HG03575 (cell line): ENCODE measurements around the gene ANKHD1.
"Not testable (repeated sequence)": the region's sequence is repeated elsewhere in the genome, so short reads cannot be mapped to it uniquely, and the experiment has no call there.

ENCODE experiments used
- ATAC-seq: cut with Tn5 transposase; IDR thresholded peaks from one replicate; pipeline ENCODE4 v1.9.1; 2021; ENCODE audit not compliant: unreplicated experiment, insufficient number of reproducible peaks, low FRiP score; ENCODE audit errors: extremely low read depth

Gene ANKHD1

DNA sequence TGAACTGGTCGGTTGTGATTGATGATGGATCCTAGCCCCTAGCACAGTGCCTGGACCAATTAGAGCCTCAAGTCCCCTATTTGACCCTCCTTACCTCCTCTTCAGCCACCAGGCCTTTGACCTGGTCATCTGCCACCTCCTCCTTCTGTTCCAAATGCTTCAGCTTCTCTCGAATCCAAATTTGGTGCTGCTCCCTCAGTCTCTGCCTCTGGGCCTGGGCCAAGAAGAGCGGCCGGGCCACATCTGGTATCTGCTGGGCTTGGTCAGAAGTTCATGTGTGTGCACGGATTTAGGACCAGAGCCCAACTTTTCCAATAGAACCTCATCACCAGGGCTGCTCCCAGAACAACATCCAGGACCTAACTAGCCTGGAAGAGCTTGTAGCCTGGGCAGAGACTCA lies 169.5 kb downstream of the ANKHD1 start:
- ATAC-seq: no peak

DNA sequence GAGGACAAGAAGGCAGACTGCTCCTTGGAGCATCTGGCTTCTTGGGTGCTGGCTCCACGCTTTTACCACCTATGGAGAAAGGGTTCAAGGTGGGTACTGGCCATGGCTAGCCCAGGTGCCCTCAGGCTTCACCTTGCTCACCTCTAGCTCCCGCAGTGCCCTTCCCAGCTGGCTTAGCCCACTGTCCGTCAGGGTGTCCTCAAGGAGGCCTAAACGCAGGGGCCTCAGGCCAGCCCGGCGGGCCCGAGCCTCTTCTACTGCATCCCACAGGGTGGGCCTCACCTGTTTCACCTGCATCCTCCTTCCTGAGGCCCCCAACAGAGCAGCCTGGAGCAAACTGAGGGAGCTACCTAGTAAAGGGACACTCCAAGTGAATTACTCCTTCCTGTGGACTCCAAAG lies 172.1 kb downstream of the ANKHD1 start:
- no peak for ATAC-seq

DNA sequence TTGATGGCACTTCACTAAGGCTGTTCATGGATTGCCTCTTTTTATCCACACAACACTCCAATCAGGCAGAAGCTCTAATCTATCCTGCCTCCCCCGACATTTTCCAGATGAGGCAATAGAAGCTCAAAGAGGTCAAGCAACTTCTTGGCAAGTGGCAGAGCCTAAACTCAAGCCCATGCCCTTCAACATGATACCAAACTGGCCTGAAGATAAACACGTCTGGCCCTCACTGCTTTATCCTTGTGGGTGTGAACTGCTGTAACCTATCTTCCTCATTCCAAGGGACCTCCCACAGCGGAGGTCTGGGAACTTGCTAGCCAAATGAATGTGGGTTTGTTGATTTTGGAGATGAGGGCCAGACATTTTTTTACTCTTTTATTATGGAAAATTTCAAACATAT lies 172.5 kb downstream of the ANKHD1 start:
- ATAC-seq: no peak

DNA sequence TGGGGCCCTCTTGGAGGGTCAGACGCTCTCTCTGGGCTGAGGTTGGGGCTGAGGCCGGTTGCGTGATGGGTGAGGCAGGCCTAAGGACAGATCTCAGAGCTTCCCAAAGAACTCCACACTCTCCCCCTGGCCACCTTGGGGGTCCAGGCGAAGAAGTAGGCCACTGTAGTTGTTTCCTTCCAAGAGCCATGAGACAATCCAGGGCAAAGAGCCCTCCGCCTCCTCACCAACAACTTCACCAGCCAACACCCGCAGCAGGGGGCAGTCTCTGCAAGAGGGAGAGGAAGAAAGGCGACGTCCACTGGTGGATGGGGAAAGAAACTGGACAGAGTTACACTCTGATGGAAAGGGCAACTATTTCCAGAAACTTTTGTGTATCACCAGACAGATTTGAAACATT lies 173.7 kb downstream of the ANKHD1 start:
- no peak for ATAC-seq

DNA sequence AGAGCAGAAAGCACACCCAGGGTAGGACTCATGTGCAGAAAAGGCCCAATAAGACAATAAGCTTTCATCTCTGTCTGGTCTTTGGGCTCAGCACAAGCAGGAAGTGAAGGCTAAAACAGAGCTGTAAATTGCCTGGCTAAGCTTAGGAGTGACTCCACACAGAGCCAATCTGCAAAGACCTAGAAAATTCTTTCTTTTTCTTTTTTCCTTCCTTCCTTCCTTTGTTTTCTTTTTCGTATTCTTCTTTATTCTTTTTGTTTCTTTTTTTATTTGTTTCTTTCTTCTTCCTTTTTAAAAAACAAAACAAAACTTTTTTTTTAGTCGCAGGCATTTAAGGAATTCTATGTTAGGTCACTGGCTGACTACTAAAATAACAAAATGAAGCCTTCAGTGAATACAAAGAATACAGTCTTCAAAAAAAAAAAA lies 175.2 kb downstream of the ANKHD1 start:
- ATAC-seq: no peak

DNA sequence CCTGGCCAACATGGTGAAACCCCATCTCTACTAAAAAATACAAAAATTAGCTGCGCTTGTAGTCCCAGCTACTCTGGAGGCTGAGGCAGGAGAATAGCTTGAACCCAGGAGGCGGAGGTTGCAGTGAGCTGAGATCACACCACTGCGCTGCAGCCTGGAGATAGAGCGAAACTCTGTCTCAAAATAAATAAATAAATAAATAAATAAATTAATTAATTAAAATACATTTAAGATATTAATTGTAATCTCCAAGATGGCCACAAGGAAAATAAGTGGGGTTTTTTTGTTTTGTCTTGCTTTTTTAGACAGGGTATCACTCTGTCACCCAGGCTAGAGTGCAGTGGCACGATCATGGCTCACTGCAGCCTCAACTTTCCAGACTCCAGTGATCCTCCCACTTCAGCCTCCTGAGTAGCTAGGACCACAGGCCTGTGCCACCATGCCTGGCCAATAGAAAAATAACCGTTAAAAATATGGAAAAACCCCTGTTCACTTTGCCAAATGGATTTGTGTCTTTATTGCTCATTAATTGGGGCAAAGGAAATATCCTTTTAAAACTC lies 177.6 kb downstream of the ANKHD1 start:
- not testable (repeated sequence) for ATAC-seq

DNA sequence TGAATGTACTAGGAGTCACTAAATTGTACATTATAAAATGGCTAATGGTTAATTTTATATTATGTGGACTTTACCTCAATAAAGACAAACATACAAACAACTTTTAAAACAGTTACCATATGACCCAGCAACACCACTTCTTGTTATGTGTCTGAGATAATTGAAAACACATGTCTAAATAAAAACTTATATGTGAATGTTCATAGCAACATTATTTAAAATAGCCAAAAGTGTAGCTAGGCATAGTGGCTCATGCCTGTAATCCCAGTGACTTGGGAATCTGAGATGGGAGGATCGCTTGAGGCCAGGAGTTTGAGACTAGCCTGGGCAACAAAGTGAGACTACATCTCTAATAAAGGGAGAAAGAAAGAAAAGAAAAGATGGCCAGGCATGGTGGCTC lies 185.9 kb downstream of the ANKHD1 start:
- no peak for ATAC-seq

DNA sequence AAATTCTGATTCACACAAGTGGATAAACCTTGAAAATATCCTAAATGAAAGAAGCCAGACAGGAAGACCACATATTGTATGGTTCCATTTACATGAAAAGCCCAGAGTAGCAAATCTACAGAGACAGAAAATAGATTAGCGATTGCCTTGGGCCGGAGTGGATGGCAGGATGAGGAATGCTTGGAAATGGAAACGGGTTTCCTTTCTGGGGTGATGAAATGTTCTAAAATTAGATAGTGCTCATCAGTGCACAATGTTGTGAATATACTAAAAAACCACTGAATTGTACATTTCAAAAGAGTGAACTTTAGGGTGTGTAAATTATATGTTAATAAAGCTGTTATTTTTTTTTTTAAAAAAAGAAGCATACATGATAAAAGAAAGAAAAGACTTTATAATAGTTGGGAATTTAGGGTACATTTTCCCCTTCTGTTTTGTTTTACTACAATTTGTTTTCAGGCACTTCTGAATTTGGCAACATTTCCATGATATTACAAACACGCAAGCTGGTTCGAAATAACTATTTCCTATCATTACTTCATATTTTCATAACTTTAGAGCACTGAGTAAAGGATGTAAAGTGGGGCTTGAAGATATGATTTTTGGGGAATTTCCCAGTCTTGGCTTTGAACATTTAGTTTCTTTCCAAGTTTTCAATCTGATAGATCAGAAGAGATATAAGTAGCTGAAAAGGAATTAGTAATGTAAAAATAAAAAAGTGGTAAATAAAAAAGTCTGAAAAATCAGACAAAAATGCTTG lies 186.9 kb downstream of the ANKHD1 start:
- ATAC-seq: no peak
